HCT116 (cell line): ENCODE data around the gene PEX6. TPM values are rescaled to one million over a fixed set of nuclear protein-coding genes. Genes with fewer than 3 reads are reported as not detected.

ENCODE experiments used
- ATAC-seq: fragments of 200-7000 bp; cut with Tn5 transposase; 2 replicates; pipeline ENCODE4 v1.9.1; 2020; ENCODE audit warnings: mild to moderate bottlenecking, moderate library complexity
- Bru-seq: library from RNA; stranded (reverse); fragments of 400-500 nt; gene quantifications from one replicate; lab custom pipeline; 2021; lab: Mats Ljungman, UMichigan
- BruChase-seq, 2 experiments: library from RNA; stranded (reverse); fragments of 400-500 nt; gene quantifications; one replicate each; lab custom pipeline; 2021; lab: Mats Ljungman, UMichigan
- BruUV-seq: library from RNA; stranded (reverse); fragments of 400-500 nt; replicated peaks from 2 replicates; lab custom pipeline; 2021; lab: Mats Ljungman, UMichigan
- CTCF ChIA-PET: fragments of 300-600 bp; sonication (Branson Sonifier 250); formaldehyde crosslinking; loops from one replicate; lab custom pipeline; 2021; ENCODE audit warnings: antibody characterized with exemption; lab: Charles Lee
- POLR2A ChIA-PET: fragments of 300-600, 350-600 bp; sonication (Branson Sonifier 250); formaldehyde crosslinking; loops from one replicate; lab custom pipeline; 2021; ENCODE audit warnings: antibody characterized with exemption; lab: Charles Lee
- RAD21 ChIA-PET, 2 experiments: fragments of 300-600 bp; sonication (Branson Sonifier 250); formaldehyde crosslinking; loops; one replicate each; lab custom pipeline; 2023; ENCODE audit warnings: low total read pairs in 2 of 2; ENCODE audit not compliant: uncharacterized antibody in 2 of 2, unreplicated experiment in 2 of 2, low non-redundant PET in 1 of 2; lab: Charles Lee
- DNase-seq: peaks from one replicate; pipeline ENCODE4 v3.0.0-alpha.2; 2010; ENCODE audit warnings: low read depth, low spot score
- H2AFZ ChIP-seq: fragments of 200-600 bp; shearing (Covaris generic), sonication (generic); 2 replicates; pipeline ENCODE4 v1.6.1; 2017; ENCODE audit warnings: low read depth, mixed run types, mixed read lengths, antibody characterized with exemption, low read length; ENCODE audit not compliant: poor library complexity, severe bottlenecking
- H3K27ac ChIP-seq: 2 replicates; pipeline ENCODE4 v1.5.1; 2012; ENCODE audit warnings: low read depth, low read length
- H3K27me3 ChIP-seq: fragments of 200-600 bp; sonication (generic); 2 replicates; pipeline ENCODE4 v1.6.1; 2016; ENCODE audit warnings: mixed run types, low read length, mixed read lengths; ENCODE audit not compliant: insufficient read depth
- H3K36me3 ChIP-seq, 2 experiments: fragments of 200-500 bp in 1 of 2; fragments of 200-600 bp in 1 of 2; sonication (Bioruptor generic) in 1 of 2; sonication (generic) in 1 of 2; 2 replicates each; pipeline versions ENCODE4 v1.5.1 to v1.6.1; 2014 to 2016; ENCODE audit warnings: low read length in 2 of 2, inconsistent platforms in 1 of 2, mixed read lengths in 1 of 2, mixed run types in 1 of 2; ENCODE audit not compliant: insufficient read depth in 2 of 2, control insufficient read depth in 1 of 2
- H3K4me1 ChIP-seq, 2 experiments: fragments of 200-600 bp in 1 of 2; sonication (generic) in 1 of 2; 2 replicates each; pipeline versions ENCODE4 v1.5.1 to v1.6.1; 2012 to 2017; ENCODE audit warnings: low read length in 2 of 2, inconsistent platforms in 1 of 2, mild to moderate bottlenecking in 1 of 2, mixed read lengths in 1 of 2, mixed run types in 1 of 2, moderate library complexity in 1 of 2; ENCODE audit not compliant: insufficient read depth in 2 of 2, control insufficient read depth in 1 of 2
- H3K4me2 ChIP-seq: fragments of 200-600 bp; sonication (generic); 2 replicates; pipeline ENCODE4 v1.6.1; 2017; ENCODE audit warnings: mixed run types, low read length, mixed read lengths
- H3K4me3 ChIP-seq, 2 experiments: fragments of 200-600 bp in 1 of 2; sonication (generic) in 1 of 2; replicated peaks in 1 of 2; 2 replicates each; pipeline ENCODE4 v1.5.1; 2011 to 2016; ENCODE audit warnings: low read length in 2 of 2, control low read depth in 1 of 2, low read depth in 1 of 2, mild to moderate bottlenecking in 1 of 2, mixed read lengths in 1 of 2, mixed run types in 1 of 2
- H3K79me2 ChIP-seq: fragments of 200-600 bp; sonication (generic); 2 replicates; pipeline ENCODE4 v1.6.1; 2017; ENCODE audit warnings: mild to moderate bottlenecking, mixed run types, low read length, moderate library complexity, mixed read lengths; ENCODE audit not compliant: insufficient read depth
- H3K9ac ChIP-seq: fragments of 200-600 bp; sonication (generic); 2 replicates; pipeline ENCODE4 v1.6.1; 2016; ENCODE audit warnings: low read length, mixed read lengths
- H3K9me2 ChIP-seq: fragments of 200-600 bp; sonication (generic), shearing (Covaris generic); 2 replicates; pipeline ENCODE4 v1.6.1; 2017; ENCODE audit warnings: mixed run types, mild to moderate bottlenecking, moderate library complexity; ENCODE audit not compliant: insufficient read depth
- H3K9me3 ChIP-seq, 2 experiments: fragments of 200-500 bp in 1 of 2; fragments of 200-600 bp in 1 of 2; sonication (Bioruptor generic) in 1 of 2; sonication (generic) in 1 of 2; 2 replicates each; pipeline ENCODE4 v1.6.1; 2014 to 2017; ENCODE audit warnings: low read length in 2 of 2, mixed read lengths in 2 of 2, inconsistent platforms in 1 of 2, low read depth in 1 of 2, mild to moderate bottlenecking in 1 of 2, mixed run types in 1 of 2, moderate library complexity in 1 of 2; ENCODE audit not compliant: control insufficient read depth in 1 of 2, insufficient read depth in 1 of 2
- H4K20me1 ChIP-seq: fragments of 200-600 bp; sonication (generic), shearing (Covaris generic); 2 replicates; pipeline ENCODE4 v1.6.1; 2017; ENCODE audit warnings: mixed run types, mild to moderate bottlenecking, moderate library complexity; ENCODE audit not compliant: insufficient read depth
- ATF3 ChIP-seq: IDR thresholded peaks from 2 replicates; pipeline ENCODE4 v1.6.1; 2012
- CBX3 ChIP-seq: IDR thresholded peaks from 2 replicates; pipeline ENCODE4 v1.6.1; 2012; ENCODE audit warnings: low read depth
- CEBPB ChIP-seq: IDR thresholded peaks from 2 replicates; pipeline ENCODE4 v1.6.1; 2012; ENCODE audit warnings: low read depth
- CTCF ChIP-seq, 3 experiments: fragments of 200-600 bp in 1 of 3; sonication (generic) in 1 of 3; IDR thresholded peaks in 2 of 3; conservative IDR thresholded peaks in 1 of 3; 2 replicates each; pipeline ENCODE4 v1.5.1; 2012 to 2017; ENCODE audit warnings: low read depth in 2 of 3, low read length in 2 of 3, antibody characterized with exemption in 1 of 3, borderline replicate concordance in 1 of 3, control low read depth in 1 of 3, mild to moderate bottlenecking in 1 of 3, mixed read lengths in 1 of 3, mixed run types in 1 of 3, moderate library complexity in 1 of 3; ENCODE audit not compliant: insufficient read depth in 1 of 3
- EGR1 ChIP-seq: IDR thresholded peaks from 2 replicates; pipeline ENCODE4 v1.6.1; 2012; ENCODE audit warnings: low read depth
- ELF1 ChIP-seq: IDR thresholded peaks from 2 replicates; pipeline ENCODE4 v1.6.1; 2012; ENCODE audit warnings: low read depth, borderline replicate concordance
- EZH2 ChIP-seq: fragments of 200-600 bp; sonication (generic); IDR thresholded peaks from 2 replicates; pipeline ENCODE4 v1.6.1; 2017; ENCODE audit warnings: antibody characterized with exemption, mixed run types
- POLR2A ChIP-seq: IDR thresholded peaks from 2 replicates; pipeline ENCODE4 v1.7.0; 2011; ENCODE audit warnings: borderline replicate concordance; ENCODE audit not compliant: insufficient read depth, insufficient read length; ENCODE audit errors: extremely low read depth
- SIN3A ChIP-seq: IDR thresholded peaks from 2 replicates; pipeline ENCODE4 v1.6.1; 2012; ENCODE audit warnings: low read depth
- ZBTB33 ChIP-seq: IDR thresholded peaks from 2 replicates; pipeline ENCODE4 v1.6.1; 2011; ENCODE audit warnings: mild to moderate bottlenecking, low read length, moderate library complexity; ENCODE audit not compliant: insufficient replicate concordance; ENCODE audit errors: extremely low read depth
- ZFX ChIP-seq: fragments of 450-650 bp; IDR thresholded peaks from 2 replicates; pipeline ENCODE4 v1.6.1; 2017
- intact Hi-C: fragments of 100-400 bp; cut with micrococcal nuclease; formaldehyde crosslinking; loops from 2 replicates; pipeline ENCODE4 v1.10.0; 2022
- long read RNA-seq: library from polyadenylated mRNA; unstranded; transcript quantifications from one replicate; pipeline ENCODE4 v2.0.0, GENCODE V29; 2021; ENCODE audit not compliant: unreplicated experiment
- polyA plus RNA-seq: library from polyadenylated mRNA; unstranded; fragments of >200 nt; gene quantifications from 2 replicates; pipeline ENCODE4 v1.2.1, GENCODE V29; 2012; ENCODE audit warnings: missing spikeins
- total RNA-seq: library from RNA; stranded (reverse); gene quantifications from one replicate; pipeline ENCODE4 v1.2.1, GENCODE V29; 2021; ENCODE audit not compliant: unreplicated experiment
- TF ChIP-seq, protein P1 (sequence below): IDR thresholded peaks from 2 replicates; pipeline ENCODE4 v1.6.1; 2012; ENCODE audit warnings: low read depth

The PEX6 gene, protein sequence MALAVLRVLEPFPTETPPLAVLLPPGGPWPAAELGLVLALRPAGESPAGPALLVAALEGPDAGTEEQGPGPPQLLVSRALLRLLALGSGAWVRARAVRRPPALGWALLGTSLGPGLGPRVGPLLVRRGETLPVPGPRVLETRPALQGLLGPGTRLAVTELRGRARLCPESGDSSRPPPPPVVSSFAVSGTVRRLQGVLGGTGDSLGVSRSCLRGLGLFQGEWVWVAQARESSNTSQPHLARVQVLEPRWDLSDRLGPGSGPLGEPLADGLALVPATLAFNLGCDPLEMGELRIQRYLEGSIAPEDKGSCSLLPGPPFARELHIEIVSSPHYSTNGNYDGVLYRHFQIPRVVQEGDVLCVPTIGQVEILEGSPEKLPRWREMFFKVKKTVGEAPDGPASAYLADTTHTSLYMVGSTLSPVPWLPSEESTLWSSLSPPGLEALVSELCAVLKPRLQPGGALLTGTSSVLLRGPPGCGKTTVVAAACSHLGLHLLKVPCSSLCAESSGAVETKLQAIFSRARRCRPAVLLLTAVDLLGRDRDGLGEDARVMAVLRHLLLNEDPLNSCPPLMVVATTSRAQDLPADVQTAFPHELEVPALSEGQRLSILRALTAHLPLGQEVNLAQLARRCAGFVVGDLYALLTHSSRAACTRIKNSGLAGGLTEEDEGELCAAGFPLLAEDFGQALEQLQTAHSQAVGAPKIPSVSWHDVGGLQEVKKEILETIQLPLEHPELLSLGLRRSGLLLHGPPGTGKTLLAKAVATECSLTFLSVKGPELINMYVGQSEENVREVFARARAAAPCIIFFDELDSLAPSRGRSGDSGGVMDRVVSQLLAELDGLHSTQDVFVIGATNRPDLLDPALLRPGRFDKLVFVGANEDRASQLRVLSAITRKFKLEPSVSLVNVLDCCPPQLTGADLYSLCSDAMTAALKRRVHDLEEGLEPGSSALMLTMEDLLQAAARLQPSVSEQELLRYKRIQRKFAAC
- total RNA-seq (21.4 TPM), Bru-seq, nascent RNA (percentile 61 among the genes with signal in this experiment), BruChase-seq, experiment 1, labeled RNA remaining after a 6-hour chase (percentile 73 among the genes with signal in this experiment), BruChase-seq, experiment 2, labeled RNA remaining after a 2-hour chase (percentile 68 among the genes with signal in this experiment)
- 15.2 and 15.9 TPM in 2 replicates for polyA plus RNA-seq
- long read RNA-seq, transcript PEX6-202 (17 exons, 3,478 nt), result major isoform, 38 of 66 reads
- long read RNA-seq, partial matches to known transcripts, result 10 of 66 reads
- long read RNA-seq, other reads (novel, unspliced or antisense), result 18 of 66 reads

- Histone ChIP-seq H3K27ac (peak within 1 kb of the TSS; percentile 82), H3K9me2 (no peaks in the 10 kb centered on the region), H3K4me3 (peak within 1 kb of the TSS; percentile 87 to 90), H3K9me3 (no peaks in the 10 kb centered on the region), H3K36me3 (no peaks in the 10 kb centered on the region), H2AFZ (no peak within 1 kb of the TSS), H3K4me1 (peaks cover 4 to 27% of the 10 kb centered on the region in 2 experiments; a peak in 2 of 4 replicates), H3K79me2 (peaks cover 26% of the 10 kb centered on the region), H3K9ac (peak within 1 kb of the TSS; percentile 79), H3K4me2 (peak within 1 kb of the TSS; percentile 94), H4K20me1 (no peaks in the 10 kb centered on the region), H3K27me3 (no peaks in the 10 kb centered on the region)
- DNase-seq, result peak; percentile 70
- no TSS peak for BruUV-seq
- intact Hi-C loops, result no loop called here
- ChIA-PET CTCF (no interaction called here), RAD21 (no interaction called here), POLR2A (interaction anchor here (0.9 to 1.6 kb wide), 4 partner anchors 9 to 196 kb away, joined by 3 to 6 read pairs (median 5); partner anchors contain the start of genes CNPY3 and RRP36)
- ATAC-seq, result peak; percentile 88
- TF ChIP-seq ZFX (peak; percentile 94), POLR2A (peak; percentile 92), ELF1 (no peak; the same call in 1 of the 2 replicates), CBX3 (no peak), CTCF (IDR thresholded peaks at IDR 0.05 in 2 of 3, conservative IDR thresholded peaks at IDR 0.05 in 1 of 3; ENCODE audit: borderline replicate concordance in 1 of 3, insufficient read depth in 1 of 3, low read depth in 2 of 3, low read length in 2 of 3) (no peak), EZH2 (no peak), CEBPB (no peak), EGR1 (no peak), SIN3A (peak; percentile 54), ZBTB33 (peak; percentile 54), ATF3 (no peak)
- TF ChIP-seq, protein P1, sequence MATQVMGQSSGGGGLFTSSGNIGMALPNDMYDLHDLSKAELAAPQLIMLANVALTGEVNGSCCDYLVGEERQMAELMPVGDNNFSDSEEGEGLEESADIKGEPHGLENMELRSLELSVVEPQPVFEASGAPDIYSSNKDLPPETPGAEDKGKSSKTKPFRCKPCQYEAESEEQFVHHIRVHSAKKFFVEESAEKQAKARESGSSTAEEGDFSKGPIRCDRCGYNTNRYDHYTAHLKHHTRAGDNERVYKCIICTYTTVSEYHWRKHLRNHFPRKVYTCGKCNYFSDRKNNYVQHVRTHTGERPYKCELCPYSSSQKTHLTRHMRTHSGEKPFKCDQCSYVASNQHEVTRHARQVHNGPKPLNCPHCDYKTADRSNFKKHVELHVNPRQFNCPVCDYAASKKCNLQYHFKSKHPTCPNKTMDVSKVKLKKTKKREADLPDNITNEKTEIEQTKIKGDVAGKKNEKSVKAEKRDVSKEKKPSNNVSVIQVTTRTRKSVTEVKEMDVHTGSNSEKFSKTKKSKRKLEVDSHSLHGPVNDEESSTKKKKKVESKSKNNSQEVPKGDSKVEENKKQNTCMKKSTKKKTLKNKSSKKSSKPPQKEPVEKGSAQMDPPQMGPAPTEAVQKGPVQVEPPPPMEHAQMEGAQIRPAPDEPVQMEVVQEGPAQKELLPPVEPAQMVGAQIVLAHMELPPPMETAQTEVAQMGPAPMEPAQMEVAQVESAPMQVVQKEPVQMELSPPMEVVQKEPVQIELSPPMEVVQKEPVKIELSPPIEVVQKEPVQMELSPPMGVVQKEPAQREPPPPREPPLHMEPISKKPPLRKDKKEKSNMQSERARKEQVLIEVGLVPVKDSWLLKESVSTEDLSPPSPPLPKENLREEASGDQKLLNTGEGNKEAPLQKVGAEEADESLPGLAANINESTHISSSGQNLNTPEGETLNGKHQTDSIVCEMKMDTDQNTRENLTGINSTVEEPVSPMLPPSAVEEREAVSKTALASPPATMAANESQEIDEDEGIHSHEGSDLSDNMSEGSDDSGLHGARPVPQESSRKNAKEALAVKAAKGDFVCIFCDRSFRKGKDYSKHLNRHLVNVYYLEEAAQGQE, result no peak
Measured at GRCh38 chr6:42978839-42979522, at the start of gene PEX6. Gene PEX6 (minus strand): TSS chr6:42979181. CDS start chr6:42979150, 31 bp downstream.
